ENCODE results near the gene UGT1A5. TPM values are rescaled to one million over a fixed set of nuclear protein-coding genes. Genes with fewer than 3 reads are reported as not detected.

The UGT1A5 gene
- total RNA-seq, 6 experiments from 2014 or later, result 1.3 to 10.0 (median 3.8) TPM

DNA sequence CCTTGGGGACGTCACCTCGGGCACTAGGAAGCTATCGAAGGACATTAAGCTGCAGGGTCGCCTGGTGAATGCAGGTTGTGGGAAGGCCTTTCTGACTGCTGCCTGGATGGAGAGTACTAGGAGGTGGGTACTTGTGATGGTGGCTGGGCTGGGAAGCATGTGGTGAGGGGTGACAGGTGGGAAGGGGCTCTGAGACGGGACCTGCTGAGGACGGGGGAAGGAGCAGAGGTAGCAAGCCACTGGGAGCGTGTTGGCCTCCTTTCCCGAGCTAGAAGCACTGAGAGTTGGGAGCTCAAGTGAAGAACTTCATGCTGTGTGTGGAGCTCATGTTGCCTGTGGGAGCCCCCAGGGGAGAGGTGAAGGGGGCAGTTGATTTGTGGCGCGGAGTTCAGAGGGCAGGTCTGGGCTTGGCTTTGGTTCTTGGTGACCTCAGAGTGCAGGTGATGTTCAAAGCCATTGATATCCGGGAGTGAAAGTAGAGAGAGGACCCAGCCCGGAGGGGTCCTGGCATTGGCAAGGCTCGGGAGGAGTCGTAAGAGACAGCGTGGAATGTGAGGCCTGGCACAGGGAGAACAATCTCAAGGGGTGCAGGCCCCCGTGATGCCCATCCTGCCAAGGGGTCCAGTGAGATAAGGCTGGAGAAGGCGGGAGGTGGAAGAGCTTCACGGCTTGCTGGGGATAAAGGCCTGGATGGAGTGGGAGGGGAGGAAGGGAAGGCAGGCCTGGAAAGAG lies 78.6 kb downstream of the UGT1A5 start:
- H3K27ac ChIP-seq, result no peak overlapping the region
- H3K9me3 ChIP-seq, result no peaks in the 10 kb centered on the region
- no peaks in the 10 kb centered on the region for H3K36me3 ChIP-seq
- no peaks in the 10 kb centered on the region for H3K27me3 ChIP-seq
- H3K4me3 ChIP-seq, result no peak overlapping the region
- intact Hi-C loops (cut with DNase I), result no loop called here
- 82% methylated on average over 16 of the region's 18 CpGs for WGBS (ENCODE audit: insufficient coverage, low coverage, low lambda C conversion rate, missing lambda C conversion rate)
- TF ChIP-seq POLR2A (IDR thresholded peaks at IDR 0.05) (no peak), CTCF (IDR thresholded peaks at IDR 0.05) (no peak)
- ATAC-seq (no peak), DNase-seq (no peak)
- no peaks in the 10 kb centered on the region for H3K4me1 ChIP-seq

DNA sequence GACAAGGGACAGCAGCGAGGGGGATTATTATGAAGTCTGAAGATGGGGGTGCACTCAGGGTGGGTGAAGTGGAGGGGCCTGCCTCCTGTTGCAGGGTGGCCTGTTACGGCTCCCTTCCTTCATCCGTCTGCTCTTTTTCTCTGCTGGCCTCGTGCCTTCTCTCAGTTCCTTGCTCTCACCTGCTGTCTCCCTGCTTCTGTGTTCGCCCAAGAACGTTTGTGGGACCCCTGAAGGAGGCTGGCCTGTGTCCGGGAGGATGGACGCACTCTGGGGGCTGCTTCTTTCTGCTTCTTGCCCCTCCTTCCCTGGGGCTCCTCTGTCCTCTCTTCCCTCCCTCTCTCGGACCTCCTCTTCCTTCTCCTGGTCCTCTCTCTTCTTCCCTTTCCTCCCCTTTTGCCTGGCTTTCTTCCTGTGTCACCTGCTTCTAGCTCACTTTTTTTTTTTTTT lies 79.2 kb downstream of the UGT1A5 start:
- H3K4me1 ChIP-seq, result no peaks in the 10 kb centered on the region
- 72% methylated on average over 8 of the region's 9 CpGs for WGBS (ENCODE audit: insufficient coverage, low coverage, low lambda C conversion rate, missing lambda C conversion rate)
- no peaks in the 10 kb centered on the region for H3K36me3 ChIP-seq
- no peak for DNase-seq
- no peak overlapping the region for H3K27ac ChIP-seq
- ATAC-seq, result no peak
- no peak overlapping the region for H3K4me3 ChIP-seq
- intact Hi-C loops (cut with DNase I), result no loop called here
- no peak for TF ChIP-seq POLR2A (IDR thresholded peaks at IDR 0.05)
- no peak for TF ChIP-seq CTCF (IDR thresholded peaks at IDR 0.05)
- H3K9me3 ChIP-seq, result no peaks in the 10 kb centered on the region
- H3K27me3 ChIP-seq, result no peaks in the 10 kb centered on the region

- Histone ChIP-seq H3K4me1 (no peaks in the 10 kb centered on the region), H3K9me3 (no peaks in the 10 kb centered on the region), H3K27me3 (no peaks in the 10 kb centered on the region), H3K27ac (no peak overlapping the region), H3K4me3 (no peak overlapping the region), H3K36me3 (no peaks in the 10 kb centered on the region)
- no peak for TF ChIP-seq CTCF (IDR thresholded peaks at IDR 0.05)
- TF ChIP-seq POLR2A (IDR thresholded peaks at IDR 0.05), result no peak
- no peak for DNase-seq
- no peak for ATAC-seq
- intact Hi-C loops (cut with DNase I), result no loop called here
- WGBS (ENCODE audit: insufficient coverage, low coverage, low lambda C conversion rate, missing lambda C conversion rate), result 90% methylated on average over 7 of the region's 7 CpGs
Observed at GRCh38 chr2:233792720-233793119, 80.0 kb downstream of the UGT1A5 start.

DNA sequence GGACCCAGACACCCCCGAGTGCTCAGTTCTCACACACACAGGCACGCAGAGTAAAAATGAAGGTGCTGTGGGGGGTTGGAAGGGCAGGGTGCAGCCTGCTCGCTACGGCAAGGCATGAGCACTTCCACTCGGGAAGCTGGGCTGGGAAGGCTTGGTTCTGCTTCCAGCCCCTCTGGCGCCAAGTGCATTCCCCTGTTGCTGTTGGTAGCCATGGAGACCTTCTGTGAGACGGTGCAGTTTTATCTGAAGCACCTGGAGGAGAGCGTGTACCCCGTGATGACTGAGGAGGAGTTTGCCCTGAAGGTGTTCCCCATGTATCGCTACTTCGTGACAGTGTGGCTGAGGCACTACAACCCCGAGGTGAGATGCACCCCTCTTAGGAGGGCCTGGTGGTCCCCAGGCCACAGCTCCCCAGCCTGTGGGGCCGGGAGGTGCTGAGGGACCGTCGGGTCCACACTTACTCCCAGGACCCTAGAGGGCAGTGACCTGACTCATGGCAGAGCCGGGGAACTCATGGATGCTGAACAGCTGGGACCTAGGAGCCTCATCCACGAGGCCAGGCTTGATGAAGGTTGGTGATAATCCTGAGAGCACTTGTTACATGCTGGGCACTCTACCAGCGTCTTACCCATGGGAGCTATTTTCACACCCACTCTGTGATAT lies 80.9 kb downstream of the UGT1A5 start:
- no peaks in the 10 kb centered on the region for H3K4me1 ChIP-seq
- ATAC-seq, result no peak
- no peaks in the 10 kb centered on the region for H3K36me3 ChIP-seq
- intact Hi-C loops (cut with DNase I), result no loop called here
- no peaks in the 10 kb centered on the region for H3K9me3 ChIP-seq
- DNase-seq, result no peak
- no peak overlapping the region for H3K27ac ChIP-seq
- no peaks in the 10 kb centered on the region for H3K27me3 ChIP-seq
- TF ChIP-seq CTCF (IDR thresholded peaks at IDR 0.05) (no peak), POLR2A (IDR thresholded peaks at IDR 0.05) (no peak)
- no peak overlapping the region for H3K4me3 ChIP-seq
- whole genome bisulfite sequencing (ENCODE audit: insufficient coverage, low coverage, low lambda C conversion rate, missing lambda C conversion rate), result 81% methylated on average over 3 of the region's 18 CpGs
